ENCODE measurements around the gene IGSF21. TPM values are rescaled to one million over a fixed set of nuclear protein-coding genes. Genes with fewer than 3 reads are reported as not detected.

Gene IGSF21
- total and polyA plus RNA-seq, 4 donors, result 0.95 to 10.1 (median 3.8) TPM

- H3K4me1 ChIP-seq (ENCODE audit: control insufficient read depth in 1 of 2, insufficient read depth in 2 of 2, low read length in 2 of 2), result no peaks in the 10 kb centered on the region
- H3K36me3 ChIP-seq (ENCODE audit: control insufficient read depth in 1 of 2, insufficient read depth in 2 of 2, low read length in 1 of 2), result no peaks in the 10 kb centered on the region
- 45 to 58% methylated on average over 7 of the region's 7 CpGs for WGBS, 2 donors
- intact Hi-C loops (cut with DNase I), result no loop called here
- H3K27me3 ChIP-seq (ENCODE audit: control insufficient read depth in 1 of 2, insufficient read depth in 2 of 2, low read length in 1 of 2), result peaks cover 0 to 3% of the 10 kb centered on the region in 2 donors
- ATAC-seq (ENCODE audit: low FRiP score), result no peak
- DNase-seq, result no peak
- H3K4me3 ChIP-seq (ENCODE audit: low read length in 2 of 2), result no peak overlapping the region
- peaks cover 5% of the 10 kb centered on the region for H3K9me3 ChIP-seq (ENCODE audit: control insufficient read depth, low read length)
- H3K27ac ChIP-seq (ENCODE audit: low read depth in 1 of 2, low read length in 2 of 2), result no peak overlapping the region
Observed at GRCh38 chr1:18205319-18205718, 97.7 kb downstream of the IGSF21 start.

DNA sequence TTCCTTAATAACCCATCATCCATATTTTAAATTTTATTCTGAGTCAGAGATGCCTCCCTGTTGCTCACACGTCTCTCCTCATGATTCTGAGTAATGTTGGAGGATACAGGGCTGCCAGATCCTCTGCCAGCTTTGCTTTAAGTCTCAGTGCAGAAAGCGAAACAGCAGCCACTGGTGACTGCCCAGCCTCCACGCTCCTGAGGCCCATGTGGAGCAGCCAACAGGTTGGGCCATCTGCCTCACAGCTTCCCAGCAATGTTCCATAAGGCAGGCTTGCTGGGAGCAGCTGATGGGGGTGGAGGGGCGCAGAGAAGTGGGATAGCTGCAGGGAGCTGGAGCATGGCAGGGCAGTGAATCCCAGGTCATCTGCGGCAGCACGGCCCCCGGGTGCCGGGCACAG is 104.2 kb downstream of the IGSF21 start:
- DNase-seq (no peak), ATAC-seq (ENCODE audit: low FRiP score) (no peak)
- no peaks in the 10 kb centered on the region for H3K27me3 ChIP-seq (ENCODE audit: control insufficient read depth in 1 of 2, insufficient read depth in 2 of 2, low read length in 1 of 2)
- no peaks in the 10 kb centered on the region for H3K4me1 ChIP-seq (ENCODE audit: control insufficient read depth in 1 of 2, insufficient read depth in 2 of 2, low read length in 2 of 2)
- H3K9me3 ChIP-seq (ENCODE audit: control insufficient read depth, low read length), result peaks cover 4% of the 10 kb centered on the region
- WGBS, 2 donors, result 62 to 69% methylated on average over 8 of the region's 8 CpGs
- intact Hi-C loops (cut with DNase I), result no loop called here
- no peaks in the 10 kb centered on the region for H3K36me3 ChIP-seq (ENCODE audit: control insufficient read depth in 1 of 2, insufficient read depth in 2 of 2, low read length in 1 of 2)
- no peak overlapping the region for H3K4me3 ChIP-seq (ENCODE audit: low read length in 2 of 2)
- no peak overlapping the region for H3K27ac ChIP-seq (ENCODE audit: low read depth in 1 of 2, low read length in 2 of 2)

DNA sequence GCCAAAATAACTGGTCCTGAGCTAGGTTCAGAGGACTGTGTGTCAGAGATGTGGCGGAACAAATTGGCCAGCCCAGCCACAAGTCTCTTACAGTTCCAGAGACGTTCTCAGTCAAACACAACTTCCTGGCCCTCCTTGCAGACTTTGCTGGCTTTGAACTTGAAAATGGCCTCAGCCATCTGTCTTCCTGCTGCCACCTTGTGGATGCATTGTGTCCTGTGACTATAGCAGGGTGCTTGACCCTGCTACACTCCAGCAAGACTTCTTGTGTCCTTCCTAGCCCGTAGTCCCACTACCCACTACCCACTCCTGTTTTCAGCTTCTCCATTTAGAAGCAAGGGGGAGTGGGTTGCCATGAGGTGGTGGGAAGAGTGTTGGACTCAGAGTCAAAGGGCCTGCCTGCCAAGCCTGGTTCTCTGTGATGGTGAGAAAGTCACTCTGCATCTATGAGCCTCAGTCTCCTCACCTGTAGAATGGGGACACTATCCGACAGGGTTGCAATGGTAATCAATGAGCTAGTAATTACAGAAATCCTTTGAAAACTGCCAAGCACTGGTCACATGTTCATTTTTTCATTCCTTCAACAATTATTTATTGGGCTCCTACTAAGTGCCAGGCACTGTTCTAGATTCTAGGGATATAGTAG is 109.9 kb downstream of the IGSF21 start:
- intact Hi-C loops (cut with DNase I), result no loop called here
- Histone ChIP-seq H3K4me1 (ENCODE audit: control insufficient read depth in 1 of 2, insufficient read depth in 2 of 2, low read length in 2 of 2) (no peaks in the 10 kb centered on the region), H3K9me3 (ENCODE audit: control insufficient read depth, low read length) (peaks cover 10% of the 10 kb centered on the region), H3K4me3 (ENCODE audit: low read length in 2 of 2) (no peak overlapping the region), H3K27me3 (ENCODE audit: control insufficient read depth in 1 of 2, insufficient read depth in 2 of 2, low read length in 1 of 2) (no peaks in the 10 kb centered on the region), H3K27ac (ENCODE audit: low read depth in 1 of 2, low read length in 2 of 2) (no peak overlapping the region), H3K36me3 (ENCODE audit: control insufficient read depth in 1 of 2, insufficient read depth in 2 of 2, low read length in 1 of 2) (no peaks in the 10 kb centered on the region)
- DNase-seq (peak in 1 of 2 donors; percentile 56), ATAC-seq (ENCODE audit: low FRiP score) (no peak)
- 60 to 63% methylated on average over 4 of the region's 4 CpGs for WGBS, 2 donors

GRCh38 chr1:18229625-18230024 is 122.0 kb downstream of the IGSF21 start:
- Histone ChIP-seq H3K9me3 (ENCODE audit: control insufficient read depth, low read length) (peaks cover 8% of the 10 kb centered on the region), H3K27ac (ENCODE audit: low read depth in 1 of 2, low read length in 2 of 2) (no peak overlapping the region), H3K36me3 (ENCODE audit: control insufficient read depth in 1 of 2, insufficient read depth in 2 of 2, low read length in 1 of 2) (no peaks in the 10 kb centered on the region), H3K4me3 (ENCODE audit: low read length in 2 of 2) (no peak overlapping the region), H3K4me1 (ENCODE audit: control insufficient read depth in 1 of 2, insufficient read depth in 2 of 2, low read length in 2 of 2) (no peaks in the 10 kb centered on the region), H3K27me3 (ENCODE audit: control insufficient read depth in 1 of 2, insufficient read depth in 2 of 2, low read length in 1 of 2) (no peaks in the 10 kb centered on the region)
- 88 to 91% methylated on average over 1 of the region's 1 CpG for WGBS, 2 donors
- ATAC-seq (ENCODE audit: low FRiP score) (no peak), DNase-seq (no peak)
- intact Hi-C loops (cut with DNase I), result no loop called here

DNA sequence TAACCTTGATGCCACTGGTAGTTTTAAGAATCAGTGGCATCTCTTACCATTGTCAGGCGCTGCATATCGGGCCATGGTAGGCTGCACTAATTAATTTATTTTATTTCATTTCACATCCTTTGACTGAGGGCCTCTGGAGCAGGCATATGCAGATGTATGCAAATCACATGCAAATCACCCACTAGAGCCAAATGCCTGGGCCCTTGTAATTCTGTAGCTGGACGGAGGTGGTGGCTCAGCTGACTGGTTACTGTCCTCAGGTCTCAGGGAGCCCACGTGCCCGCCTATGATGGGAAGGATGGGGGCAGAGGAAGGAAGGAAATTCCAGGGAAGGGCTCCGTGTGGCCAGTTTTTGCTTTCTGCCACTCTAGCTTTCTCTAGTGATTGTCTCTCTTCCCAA is 122.7 kb downstream of the IGSF21 start:
- Histone ChIP-seq H3K27me3 (ENCODE audit: control insufficient read depth in 1 of 2, insufficient read depth in 2 of 2, low read length in 1 of 2) (no peaks in the 10 kb centered on the region), H3K9me3 (ENCODE audit: control insufficient read depth, low read length) (peaks cover 8% of the 10 kb centered on the region), H3K27ac (ENCODE audit: low read depth in 1 of 2, low read length in 2 of 2) (no peak overlapping the region), H3K4me3 (ENCODE audit: low read length in 2 of 2) (no peak overlapping the region), H3K4me1 (ENCODE audit: control insufficient read depth in 1 of 2, insufficient read depth in 2 of 2, low read length in 2 of 2) (no peaks in the 10 kb centered on the region), H3K36me3 (ENCODE audit: control insufficient read depth in 1 of 2, insufficient read depth in 2 of 2, low read length in 1 of 2) (no peaks in the 10 kb centered on the region)
- ATAC-seq (ENCODE audit: low FRiP score) (no peak), DNase-seq (no peak)
- intact Hi-C loops (cut with DNase I), result no loop called here
- WGBS, 2 donors, result 64 to 69% methylated on average over 5 to 6 of the region's 6 CpGs

DNA sequence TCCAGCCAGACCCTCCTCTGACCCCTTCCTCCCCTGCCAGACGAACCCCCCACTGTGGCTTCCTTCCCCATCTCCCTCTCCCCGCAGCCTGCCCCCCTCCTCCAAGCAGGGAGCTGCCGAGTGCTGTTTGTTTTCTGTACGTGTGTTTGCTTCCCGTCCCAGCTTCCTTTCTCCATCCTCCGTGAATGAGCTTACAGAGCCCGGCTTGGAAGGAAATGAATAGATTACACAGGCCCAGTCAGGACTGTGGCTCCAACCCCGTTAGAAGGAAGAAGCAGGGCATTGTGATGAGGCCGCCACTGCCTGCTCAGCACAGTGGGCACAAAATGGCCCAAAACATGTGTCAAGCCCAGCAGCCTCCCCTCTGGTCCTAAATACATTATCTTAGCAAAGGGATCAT is 123.2 kb downstream of the IGSF21 start:
- Histone ChIP-seq H3K36me3 (ENCODE audit: control insufficient read depth in 1 of 2, insufficient read depth in 2 of 2, low read length in 1 of 2) (no peaks in the 10 kb centered on the region), H3K4me1 (ENCODE audit: control insufficient read depth in 1 of 2, insufficient read depth in 2 of 2, low read length in 2 of 2) (no peaks in the 10 kb centered on the region), H3K9me3 (ENCODE audit: control insufficient read depth, low read length) (peaks cover 11% of the 10 kb centered on the region), H3K27me3 (ENCODE audit: control insufficient read depth in 1 of 2, insufficient read depth in 2 of 2, low read length in 1 of 2) (no peaks in the 10 kb centered on the region), H3K4me3 (ENCODE audit: low read length in 2 of 2) (no peak overlapping the region), H3K27ac (ENCODE audit: low read depth in 1 of 2, low read length in 2 of 2) (no peak overlapping the region)
- DNase-seq (no peak), ATAC-seq (ENCODE audit: low FRiP score) (no peak)
- intact Hi-C loops (cut with DNase I), result no loop called here
- 15 to 17% methylated on average over 8 to 9 of the region's 9 CpGs for WGBS, 2 donors

DNA sequence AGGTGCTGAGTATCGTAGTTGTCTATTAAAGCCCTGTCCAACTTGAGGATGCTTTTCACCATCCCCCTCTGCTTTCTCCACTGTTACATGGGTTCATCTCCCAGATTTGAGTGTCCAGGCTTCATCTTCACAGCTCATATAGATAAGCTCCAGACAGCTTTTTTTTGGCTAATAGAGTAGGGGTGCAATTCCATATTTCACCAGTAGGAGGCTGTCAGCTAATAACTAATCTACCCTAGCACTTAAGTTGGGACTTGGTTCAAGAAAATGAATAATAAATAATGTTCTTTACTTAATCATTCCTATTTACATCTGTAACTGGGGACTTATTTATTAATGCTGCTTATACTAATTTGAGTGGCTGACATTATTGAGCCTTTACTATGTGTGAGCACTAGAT is 124.5 kb downstream of the IGSF21 start:
- intact Hi-C loops (cut with DNase I), result no loop called here
- H3K4me1 ChIP-seq (ENCODE audit: control insufficient read depth in 1 of 2, insufficient read depth in 2 of 2, low read length in 2 of 2), result no peaks in the 10 kb centered on the region
- H3K27ac ChIP-seq (ENCODE audit: low read depth in 1 of 2, low read length in 2 of 2), result no peak overlapping the region
- no peak for DNase-seq
- ATAC-seq (ENCODE audit: low FRiP score), result no peak
- peaks cover 11% of the 10 kb centered on the region for H3K9me3 ChIP-seq (ENCODE audit: control insufficient read depth, low read length)
- no peaks in the 10 kb centered on the region for H3K27me3 ChIP-seq (ENCODE audit: control insufficient read depth in 1 of 2, insufficient read depth in 2 of 2, low read length in 1 of 2)
- H3K4me3 ChIP-seq (ENCODE audit: low read length in 2 of 2), result no peak overlapping the region
- no peaks in the 10 kb centered on the region for H3K36me3 ChIP-seq (ENCODE audit: control insufficient read depth in 1 of 2, insufficient read depth in 2 of 2, low read length in 1 of 2)
- WGBS, 2 donors, result 98 to 100% methylated on average over 1 of the region's 1 CpG

- Histone ChIP-seq H3K36me3 (ENCODE audit: control insufficient read depth in 1 of 2, insufficient read depth in 2 of 2, low read length in 1 of 2) (no peaks in the 10 kb centered on the region), H3K4me1 (ENCODE audit: control insufficient read depth in 1 of 2, insufficient read depth in 2 of 2, low read length in 2 of 2) (no peaks in the 10 kb centered on the region), H3K9me3 (ENCODE audit: control insufficient read depth, low read length) (peaks cover 11% of the 10 kb centered on the region), H3K4me3 (ENCODE audit: low read length in 2 of 2) (no peak overlapping the region), H3K27ac (ENCODE audit: low read depth in 1 of 2, low read length in 2 of 2) (no peak overlapping the region), H3K27me3 (ENCODE audit: control insufficient read depth in 1 of 2, insufficient read depth in 2 of 2, low read length in 1 of 2) (no peaks in the 10 kb centered on the region)
- intact Hi-C loops (cut with DNase I), result no loop called here
- WGBS, 2 donors, result 69 to 74% methylated on average over 5 of the region's 5 CpGs
- ATAC-seq (ENCODE audit: low FRiP score), result no peak
- no peak for DNase-seq
Observed at GRCh38 chr1:18233176-18233864, 125.7 kb downstream of the IGSF21 start.

DNA sequence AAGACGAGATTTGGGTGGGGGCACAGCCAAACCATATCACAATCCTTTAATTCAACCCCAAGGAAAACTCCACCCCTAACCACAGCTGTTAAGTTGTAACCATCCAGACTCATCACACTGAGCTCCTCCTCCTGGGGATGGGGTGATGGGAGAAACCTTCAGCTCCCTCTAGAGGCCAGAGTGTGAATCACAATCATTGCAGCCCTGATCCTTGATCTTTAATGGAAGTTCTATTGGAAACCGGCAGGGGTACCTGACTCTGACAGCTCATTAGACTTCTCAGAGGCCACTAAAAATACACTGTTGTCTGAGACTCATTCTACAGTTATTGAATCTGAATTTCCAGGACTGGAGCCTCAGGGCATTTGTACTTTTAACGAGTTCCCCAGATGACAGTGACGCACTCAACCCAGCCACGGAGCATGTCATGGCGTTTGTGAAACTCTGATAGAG is 127.2 kb downstream of the IGSF21 start:
- intact Hi-C loops (cut with DNase I), result no loop called here
- no peaks in the 10 kb centered on the region for H3K36me3 ChIP-seq (ENCODE audit: control insufficient read depth in 1 of 2, insufficient read depth in 2 of 2, low read length in 1 of 2)
- no peak overlapping the region for H3K4me3 ChIP-seq (ENCODE audit: low read length in 2 of 2)
- WGBS, 2 donors, result 55 to 65% methylated on average over 6 of the region's 6 CpGs
- no peaks in the 10 kb centered on the region for H3K4me1 ChIP-seq (ENCODE audit: control insufficient read depth in 1 of 2, insufficient read depth in 2 of 2, low read length in 2 of 2)
- DNase-seq (no peak), ATAC-seq (ENCODE audit: low FRiP score) (no peak)
- peaks cover 11% of the 10 kb centered on the region for H3K9me3 ChIP-seq (ENCODE audit: control insufficient read depth, low read length)
- no peak overlapping the region for H3K27ac ChIP-seq (ENCODE audit: low read depth in 1 of 2, low read length in 2 of 2)
- H3K27me3 ChIP-seq (ENCODE audit: control insufficient read depth in 1 of 2, insufficient read depth in 2 of 2, low read length in 1 of 2), result no peaks in the 10 kb centered on the region

Data from aorta (tissue), 5 donors.